GM21529 (cell line): ENCODE data around the gene MRPL9.
A peak's percentile ranks its signal among the peaks of the same experiment; 100 is the strongest.

Experiments
- ATAC-seq: cut with Tn5 transposase; IDR thresholded peaks from one replicate; pipeline ENCODE4 v1.9.1; 2021; ENCODE audit not compliant: unreplicated experiment

Gene MRPL9

GRCh38 chr1:151762941-151763921, at the start of gene MRPL9:
MRPL9 (minus strand) TSS chr1:151763496; CDS start chr1:151763479, 17 bp downstream.
- peak; percentile 95 for ATAC-seq

- no peak for ATAC-seq
Observed at GRCh38 chr1:151811181-151811580, 47.9 kb upstream of the MRPL9 start.

- no peak for ATAC-seq
Observed at GRCh38 chr1:151809985-151810556, 46.8 kb upstream of the MRPL9 start.

GRCh38 chr1:151809290-151809984, 46.1 kb upstream of the MRPL9 start:
- no peak for ATAC-seq

GRCh38 chr1:151807766-151808165, 44.5 kb upstream of the MRPL9 start:
- ATAC-seq, result no peak

GRCh38 chr1:151807131-151807530, 43.8 kb upstream of the MRPL9 start:
- no peak for ATAC-seq

GRCh38 chr1:151806170-151806569, 42.9 kb upstream of the MRPL9 start:
- no peak for ATAC-seq

- no peak for ATAC-seq
Observed at GRCh38 chr1:151805066-151805820, 41.9 kb upstream of the MRPL9 start, which contains the start of gene LINGO4. LINGO4 (minus strand) TSS chr1:151805419; CDS start chr1:151802704, 2,715 bp downstream.

- no peak for ATAC-seq
Observed at GRCh38 chr1:151803915-151804314, 40.6 kb upstream of the MRPL9 start.

GRCh38 chr1:151803164-151803563, 39.9 kb upstream of the MRPL9 start:
- no peak for ATAC-seq

- no peak for ATAC-seq
Observed at GRCh38 chr1:151802372-151802771, 39.1 kb upstream of the MRPL9 start.

GRCh38 chr1:151801846-151802245, 38.5 kb upstream of the MRPL9 start:
- no peak for ATAC-seq

- no peak for ATAC-seq
Observed at GRCh38 chr1:151801310-151801820, 38.1 kb upstream of the MRPL9 start.

- no peak for ATAC-seq
Observed at GRCh38 chr1:151800830-151801229, 37.5 kb upstream of the MRPL9 start.

GRCh38 chr1:151799179-151800022, 36.1 kb upstream of the MRPL9 start:
- ATAC-seq, result no peak

- ATAC-seq, result no peak
Observed at GRCh38 chr1:151798571-151798970, 35.3 kb upstream of the MRPL9 start.

- ATAC-seq, result peak; percentile 2
Observed at GRCh38 chr1:151790940-151791651, 27.8 kb upstream of the MRPL9 start.

- ATAC-seq, result peak; percentile 96
Observed at GRCh38 chr1:151790071-151790939, 27.0 kb upstream of the MRPL9 start, which contains the start of gene TDRKH. TDRKH (minus strand) TSS chr1:151790500; CDS start chr1:151783022, 7,478 bp downstream.
